Gastrocnemius medialis (tissue), 4 donors: ENCODE data around the gene APBB3.

Experiments
- CTCF ChIP-seq, 5 experiments: fragments of 450-650 bp in 3 of 5; fragments of 200-600 bp in 2 of 5; sonication (generic) in 2 of 5; IDR thresholded peaks in 4 of 5; conservative IDR thresholded peaks in 1 of 5; 1 replicate in 4 of 5; 2 replicates in 1 of 5; pipeline ENCODE4 v1.5.1; 2016 to 2019; ENCODE audit warnings: antibody characterized with exemption in 5 of 5, mild to moderate bottlenecking in 3 of 5, moderate library complexity in 3 of 5
- POLR2A ChIP-seq, 2 donors: fragments of 450-650 bp; IDR thresholded peaks; one replicate each; pipeline ENCODE4 v1.6.1; 2017; ENCODE audit warnings: antibody characterized with exemption in 2 of 2, mild to moderate bottlenecking in 2 of 2, moderate library complexity in 2 of 2

GRCh38 chr5:140544986-140545385 lies 19.4 kb downstream of the APBB3 start:
- no peak for TF ChIP-seq CTCF (IDR thresholded peaks at IDR 0.05 in 4 of 5, conservative IDR thresholded peaks at IDR 0.05 in 1 of 5)
- TF ChIP-seq POLR2A (IDR thresholded peaks at IDR 0.05) = no peak
